CD4-positive, alpha-beta T cell treated with Interleukin-15 for 1 hour (primary cell): ENCODE data around the gene PKD2L1.
"Not testable (repeated sequence)": the region's sequence is repeated elsewhere in the genome, so short reads cannot be mapped to it uniquely, and the experiment has no call there.

Experiments
- DNase-seq: peaks from one replicate; pipeline ENCODE4 v3.0.0-alpha.2; 2020

PKD2L1 gene

DNA sequence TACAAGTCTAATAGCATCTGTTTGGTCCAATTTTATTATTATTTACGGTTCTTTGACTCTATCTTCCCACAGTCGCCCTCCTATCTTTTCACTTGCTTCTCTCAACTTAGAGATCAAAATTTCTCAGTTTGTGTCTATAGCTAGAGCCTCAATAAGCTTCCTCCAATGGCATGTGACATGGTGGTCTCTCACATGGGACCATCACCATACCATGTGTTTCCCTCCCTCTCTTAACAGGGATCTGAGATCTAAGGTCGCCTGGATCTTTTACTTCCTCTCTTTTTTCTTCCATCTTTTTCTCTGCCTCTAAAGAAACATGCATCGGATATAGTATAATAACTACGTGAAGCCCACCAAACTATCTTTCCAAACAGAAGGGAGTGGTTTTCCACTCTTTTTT lies 1.8 kb downstream of the PKD2L1 start:
- DNase-seq, result no peak

DNA sequence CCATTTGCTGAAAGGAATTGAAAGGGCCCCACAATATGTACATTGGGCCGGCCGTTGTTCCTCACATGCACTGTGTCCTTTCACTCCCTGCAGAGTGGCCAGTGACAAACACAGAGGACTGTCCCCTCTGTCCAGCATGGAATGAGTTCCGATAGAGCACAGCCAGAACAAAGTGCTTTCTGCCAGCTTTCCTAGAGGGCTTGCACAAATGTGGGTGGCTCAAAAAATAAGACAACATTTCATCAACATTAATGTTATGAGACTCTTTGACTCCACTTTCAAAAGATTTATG lies 2.4 kb downstream of the PKD2L1 start:
- DNase-seq, result no peak

DNA sequence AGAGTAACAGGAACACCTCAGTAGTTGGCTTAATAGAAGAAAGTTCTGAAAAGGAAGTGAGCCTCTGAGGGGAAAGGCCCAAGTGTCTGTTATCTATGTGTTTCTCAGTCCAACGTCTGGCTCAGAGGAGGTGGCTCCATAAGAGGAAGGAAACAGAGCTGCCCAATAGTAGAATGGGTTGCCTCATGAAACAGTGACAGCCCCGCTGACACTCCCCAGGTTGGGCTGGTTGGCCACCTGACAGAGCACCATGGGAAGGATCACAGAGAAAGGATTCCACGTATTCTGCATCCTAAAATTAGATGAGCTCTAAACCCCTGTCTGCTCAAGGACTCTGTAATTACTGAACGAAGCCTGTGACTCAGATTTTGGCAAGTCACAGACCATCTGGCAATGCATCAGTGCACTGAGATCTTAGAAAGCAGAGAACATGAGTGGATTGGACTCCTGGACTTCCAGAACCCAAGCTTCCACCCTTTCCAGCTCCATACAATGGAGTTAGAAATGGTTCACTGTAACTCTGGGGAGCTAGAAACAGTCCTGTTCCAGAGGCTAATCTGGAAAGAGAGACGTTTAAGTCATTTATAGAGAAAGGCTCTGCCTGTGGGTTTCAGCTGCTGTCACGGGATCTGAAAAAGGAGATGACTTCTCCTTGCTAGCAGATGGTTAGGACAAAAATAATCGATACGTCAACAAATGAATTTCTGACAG lies 2.9 kb downstream of the PKD2L1 start:
- DNase-seq, result peak; percentile 70

DNA sequence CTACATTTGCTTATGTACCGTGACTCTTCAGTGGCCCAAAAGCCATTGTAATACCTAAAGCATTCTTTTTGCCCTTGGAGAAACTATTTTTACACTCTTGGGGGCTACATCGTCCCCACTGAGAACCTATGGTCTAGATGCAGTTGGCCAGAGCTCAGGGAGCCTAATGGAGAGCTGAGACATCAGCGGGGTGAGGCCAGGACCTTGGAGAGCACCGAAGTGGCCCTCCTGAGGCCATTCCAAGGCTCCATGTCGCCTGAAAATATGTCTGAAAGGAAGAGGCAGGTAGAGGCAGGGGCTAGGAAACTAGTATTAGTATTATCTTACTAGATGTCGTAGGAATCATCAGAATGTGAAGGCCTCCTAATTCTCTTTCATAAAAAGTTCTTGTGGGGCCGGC lies 4.9 kb downstream of the PKD2L1 start:
- DNase-seq, result no peak

DNA sequence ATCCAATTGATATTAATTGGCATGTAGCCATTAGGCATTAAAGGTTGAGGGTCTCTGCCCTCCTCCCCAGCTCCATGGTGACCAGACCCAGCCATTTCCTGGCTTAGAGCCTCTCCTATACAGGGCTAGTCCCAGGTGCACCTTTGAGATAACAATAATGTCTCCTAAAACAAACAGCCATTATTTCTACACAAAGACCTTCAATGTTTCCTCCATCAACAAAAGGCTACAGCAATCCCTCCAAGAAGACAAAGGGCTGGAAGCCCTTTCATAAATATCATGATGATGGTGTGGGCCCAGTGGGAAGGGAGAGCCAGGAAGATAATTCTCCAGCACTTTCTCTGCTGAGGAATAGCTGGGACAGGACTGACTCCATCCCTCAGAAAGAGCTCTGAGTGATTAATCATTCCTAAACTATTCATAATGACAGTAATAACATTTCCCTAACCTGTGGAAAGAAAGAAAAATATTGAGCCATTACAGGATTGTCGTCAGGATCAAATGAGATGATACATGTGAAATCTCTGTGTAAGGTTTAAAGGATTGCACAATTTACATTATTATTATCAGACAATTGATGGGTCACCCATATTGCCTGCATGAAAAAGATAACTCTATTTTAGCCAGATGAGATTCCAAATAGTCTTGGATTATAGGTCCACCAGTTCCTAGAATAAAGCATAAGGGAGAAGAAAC lies 10.2 kb downstream of the PKD2L1 start:
- DNase-seq, result no peak

GRCh38 chr10:100318207-100318606 lies 11.8 kb downstream of the PKD2L1 start:
- no peak for DNase-seq

DNA sequence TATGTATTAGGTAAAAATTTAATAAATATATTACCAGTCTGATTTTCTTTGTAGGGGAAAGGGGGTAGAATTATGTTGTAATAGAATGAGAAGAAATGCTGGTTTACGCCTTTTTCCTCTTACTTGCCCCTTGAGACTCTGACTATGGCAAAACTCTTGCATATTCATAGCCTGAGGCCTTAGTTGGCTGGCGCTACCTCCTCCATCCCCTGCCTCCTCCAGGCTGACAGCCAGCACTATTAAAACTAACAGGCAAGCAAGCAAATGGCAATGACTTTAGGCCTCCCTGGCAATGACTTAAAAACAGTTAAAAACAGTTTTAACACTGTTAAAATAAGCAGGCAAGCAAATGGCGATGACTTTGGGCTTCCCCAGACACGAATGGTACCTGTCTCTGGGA lies 14.4 kb downstream of the PKD2L1 start:
- no peak for DNase-seq

DNA sequence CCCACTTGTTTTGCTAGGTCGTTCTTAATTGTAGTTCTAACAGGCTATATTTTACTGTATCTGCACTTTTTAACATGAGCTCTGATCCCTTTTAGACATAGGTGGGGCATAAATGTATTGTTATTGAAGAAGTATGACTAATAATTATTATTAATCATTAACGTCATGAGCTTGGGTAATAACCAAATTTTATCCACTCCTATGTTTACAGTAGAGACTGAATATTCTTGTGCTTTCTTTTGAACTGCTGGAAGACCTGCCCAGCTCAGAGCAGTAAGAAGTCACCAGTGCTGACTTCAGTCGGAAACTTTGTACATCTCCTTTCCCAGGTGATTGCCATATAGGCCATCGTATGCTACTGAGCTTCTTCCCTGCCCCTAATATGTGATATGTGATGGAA lies 18.7 kb downstream of the PKD2L1 start:
- no peak for DNase-seq

DNA sequence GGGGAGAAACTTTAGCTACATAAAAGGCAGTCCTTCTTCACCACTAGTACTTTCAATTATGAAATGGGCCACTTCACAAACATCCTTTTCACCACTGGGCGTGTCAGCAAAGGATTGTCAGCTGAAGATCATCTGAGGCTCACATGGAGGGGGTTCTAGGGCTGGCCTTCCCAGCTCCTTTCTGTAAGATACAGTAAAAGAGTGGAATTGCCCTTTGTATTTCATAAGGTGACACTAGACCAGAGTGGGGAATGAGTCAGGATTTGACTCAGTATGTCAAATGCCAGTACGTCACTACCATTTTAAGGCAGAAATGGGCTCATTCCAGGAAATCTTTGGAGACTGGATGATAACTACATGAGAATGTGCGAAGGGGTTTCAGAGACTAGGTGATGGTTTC lies 22.3 kb downstream of the PKD2L1 start:
- DNase-seq, result no peak

GRCh38 chr10:100306861-100307260 lies 23.2 kb downstream of the PKD2L1 start:
- DNase-seq, result no peak

DNA sequence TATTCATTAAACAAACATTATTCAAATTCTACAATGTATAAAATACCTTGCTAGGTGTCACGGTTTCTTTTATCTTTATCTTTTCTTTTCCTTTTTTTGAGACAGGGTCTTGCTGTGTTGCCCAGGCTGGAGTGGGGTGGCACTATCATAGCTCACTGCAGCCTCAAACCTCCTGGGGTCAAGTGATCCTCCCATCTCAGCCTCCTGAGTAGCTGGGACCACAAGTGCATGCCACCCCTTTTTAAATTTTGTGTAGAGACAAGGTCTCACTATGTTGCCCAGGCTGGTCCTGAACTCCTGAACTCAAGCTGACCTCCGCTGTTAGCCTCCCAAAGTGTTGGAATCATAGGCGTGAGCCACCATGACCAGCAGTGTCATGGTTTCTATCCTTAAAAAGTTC lies 25.6 kb downstream of the PKD2L1 start:
- no peak for DNase-seq

GRCh38 chr10:100303724-100304319 lies 26.2 kb downstream of the PKD2L1 start:
- DNase-seq, result no peak

GRCh38 chr10:100301123-100301522 lies 28.9 kb downstream of the PKD2L1 start:
- not testable (repeated sequence) for DNase-seq

- DNase-seq, result no peak
Observed at GRCh38 chr10:100297242-100297641, 32.8 kb downstream of the PKD2L1 start.

GRCh38 chr10:100293066-100293465 lies 37.0 kb downstream of the PKD2L1 start:
- DNase-seq, result no peak

DNA sequence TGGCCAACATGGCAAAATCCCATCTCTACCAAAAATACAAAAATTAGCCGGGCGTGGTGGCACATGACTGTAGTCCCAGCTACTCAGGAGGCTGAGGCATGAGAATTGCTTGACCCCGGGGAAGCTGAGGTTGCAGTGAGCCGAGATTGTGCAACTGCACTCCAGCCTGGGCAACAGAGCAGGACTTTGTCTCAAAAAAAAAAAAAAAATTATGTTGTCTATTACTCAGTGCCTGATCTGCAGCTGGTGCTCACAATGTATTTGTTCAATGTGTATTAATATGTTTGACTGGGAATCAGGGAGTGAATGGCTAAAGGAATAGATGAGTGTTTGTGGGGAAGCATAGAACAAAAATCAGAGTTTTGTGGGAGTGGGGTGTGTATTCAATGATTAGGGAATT lies 37.7 kb downstream of the PKD2L1 start:
- DNase-seq, result peak; percentile 33

- DNase-seq, result no peak
Observed at GRCh38 chr10:100291356-100291755, 38.7 kb downstream of the PKD2L1 start.

- DNase-seq, result no peak
Observed at GRCh38 chr10:100289641-100290040, 40.4 kb downstream of the PKD2L1 start.

- no peak for DNase-seq
Observed at GRCh38 chr10:100288196-100288595, 41.8 kb downstream of the PKD2L1 start.

DNA sequence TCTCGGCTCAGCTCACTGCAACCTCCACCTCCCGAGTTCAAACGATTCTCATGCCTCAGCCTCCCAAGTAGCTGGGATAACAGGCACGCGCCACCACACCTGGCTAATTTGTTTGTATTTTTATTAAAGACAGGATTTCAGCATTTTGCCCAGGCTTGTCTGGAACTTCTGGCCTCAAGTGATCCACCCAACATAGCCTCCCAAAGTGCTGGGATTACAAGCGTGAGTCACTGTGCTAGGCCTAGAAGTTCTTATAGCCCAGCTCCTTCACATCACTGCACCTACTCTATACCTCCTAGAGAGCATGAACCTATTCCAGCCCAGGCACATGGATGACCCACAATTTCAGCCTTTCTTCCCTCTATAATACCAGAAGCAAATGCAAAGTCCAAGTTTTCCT lies 42.3 kb downstream of the PKD2L1 start:
- DNase-seq, result no peak

GRCh38 chr10:100286051-100287033 lies 43.7 kb downstream of the PKD2L1 start, which contains the start of gene BLOC1S2:
TSS of gene BLOC1S2 (minus strand) at chr10:100286680. CDS start at chr10:100286659, 21 bp downstream.
- DNase-seq, result peak; percentile 87

GRCh38 chr10:100285326-100285725 lies 44.7 kb downstream of the PKD2L1 start:
- not testable (repeated sequence) for DNase-seq

DNA sequence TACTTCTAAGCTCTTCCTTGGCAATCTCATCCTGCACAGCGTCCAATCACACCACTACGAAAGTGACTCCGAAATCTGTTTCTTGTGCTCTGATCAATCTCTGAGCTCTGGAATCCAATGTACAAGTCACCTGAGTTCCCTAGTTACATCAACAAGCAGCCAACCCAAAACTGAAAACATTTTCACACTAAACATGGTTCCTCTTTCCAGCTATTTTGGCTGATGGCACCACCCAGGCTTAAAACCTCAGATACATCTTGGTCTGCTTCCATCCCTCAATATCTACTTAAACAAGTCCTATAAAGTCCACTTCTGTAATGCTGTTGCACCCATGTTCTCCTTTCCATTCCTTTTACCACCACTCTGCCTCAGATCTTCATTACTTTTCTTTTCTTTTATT lies 47.1 kb downstream of the PKD2L1 start:
- no peak for DNase-seq
